SK-N-MC (cell line): Measurements from ENCODE around the gene ZNF764.
A peak's percentile ranks its signal among the peaks of the same experiment; 100 is the strongest.
"Not testable (repeated sequence)": the region's sequence is repeated elsewhere in the genome, so short reads cannot be mapped to it uniquely, and the experiment has no call there.

Source experiments
- DNase-seq: peaks from one replicate; pipeline ENCODE4 v3.0.0-alpha.2; 2011; ENCODE audit warnings: low read depth, low spot score
- H3K27ac ChIP-seq: fragments of 200-600 bp; sonication (generic); 2 replicates; pipeline ENCODE4 v1.5.1; 2016; ENCODE audit warnings: mixed run types
- H3K36me3 ChIP-seq: fragments of 200-600 bp; sonication (generic); 2 replicates; pipeline ENCODE4 v1.6.1; 2017; ENCODE audit warnings: antibody characterized with exemption, low read length, mixed read lengths; ENCODE audit not compliant: insufficient read depth
- H3K4me3 ChIP-seq: fragments of 200-600 bp; sonication (generic); 2 replicates; pipeline ENCODE4 v1.5.1; 2016
- H3K9ac ChIP-seq: fragments of 200-600 bp; sonication (generic); 2 replicates; pipeline ENCODE4 v1.8.0; 2017; ENCODE audit warnings: mixed run types, mixed read lengths; ENCODE audit not compliant: insufficient read length
- H3K9me3 ChIP-seq: fragments of 200-600 bp; sonication (generic); 2 replicates; pipeline ENCODE4 v1.6.1; 2017; ENCODE audit warnings: low read depth, mild to moderate bottlenecking, antibody characterized with exemption, low read length, moderate library complexity, mixed read lengths
- EZH2 ChIP-seq: fragments of 200-600 bp; sonication (generic); IDR thresholded peaks from one replicate; pipeline ENCODE4 v1.6.1; 2017; ENCODE audit warnings: antibody characterized with exemption
- FOXP2 ChIP-seq: optimal IDR thresholded peaks from 2 replicates; pipeline ENCODE3; 2011; ENCODE audit warnings: mild to moderate bottlenecking, moderate library complexity; ENCODE audit not compliant: insufficient read depth; ENCODE audit errors: extremely low read length, control extremely low read depth
- POLR2AphosphoS5 ChIP-seq: IDR thresholded peaks from 2 replicates; pipeline ENCODE4 v1.6.1; 2012; ENCODE audit warnings: mild to moderate bottlenecking, low read depth, low read length, borderline replicate concordance

Gene ZNF764

DNA sequence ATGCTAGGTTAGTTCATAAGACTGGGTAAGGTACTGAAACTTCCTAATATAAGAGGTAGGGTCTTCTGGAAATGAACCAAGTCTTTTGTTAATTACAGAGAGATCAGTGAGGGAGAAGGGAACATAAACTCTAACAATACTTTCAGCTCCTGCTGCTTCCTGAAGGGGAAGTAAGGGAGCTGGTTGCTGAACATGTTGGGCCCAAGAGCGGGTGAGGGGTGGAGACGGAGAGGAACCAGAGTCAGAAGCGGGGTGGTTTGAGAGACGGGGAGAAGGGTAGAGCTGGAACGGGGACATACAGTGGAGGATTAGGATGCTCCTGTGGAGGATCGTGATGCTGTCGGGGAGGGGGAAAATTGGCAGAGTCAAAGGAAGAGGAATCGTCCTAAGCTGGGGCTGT is 12.1 kb downstream of the ZNF764 start:
- no peak for TF ChIP-seq POLR2AphosphoS5
- no peak for TF ChIP-seq FOXP2
- no peak for TF ChIP-seq EZH2
- Histone ChIP-seq H3K4me3 (no peak overlapping the region), H3K9me3 (no peaks in the 10 kb centered on the region), H3K9ac (no peak overlapping the region), H3K27ac (no peak overlapping the region), H3K36me3 (no peaks in the 10 kb centered on the region)
- no peak for DNase-seq

DNA sequence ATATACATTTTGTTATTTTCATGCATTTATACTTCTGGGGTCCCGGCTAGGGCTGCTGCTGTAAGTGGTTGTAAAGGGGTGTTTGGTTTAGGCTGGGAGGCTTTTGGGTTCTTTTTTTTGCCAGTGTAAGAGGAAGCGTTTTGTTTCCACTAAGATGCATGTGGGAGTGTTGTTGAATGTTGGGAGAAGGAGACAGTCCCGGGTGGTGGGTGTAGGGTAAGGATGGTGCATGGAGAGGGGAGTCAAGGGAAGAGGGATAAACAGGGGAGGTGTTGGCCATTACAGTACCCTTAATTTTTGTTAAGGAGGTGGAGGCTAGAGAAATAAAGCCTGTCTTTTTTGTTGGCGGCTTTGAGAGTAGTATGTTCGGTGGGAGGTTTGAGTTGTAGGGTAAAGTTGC is 15.1 kb downstream of the ZNF764 start:
- TF ChIP-seq EZH2 (no peak), POLR2AphosphoS5 (no peak), FOXP2 (no peak)
- Histone ChIP-seq H3K9ac (no peak overlapping the region), H3K36me3 (no peaks in the 10 kb centered on the region), H3K4me3 (no peak overlapping the region), H3K27ac (no peak overlapping the region), H3K9me3 (no peaks in the 10 kb centered on the region)
- no peak for DNase-seq

DNA sequence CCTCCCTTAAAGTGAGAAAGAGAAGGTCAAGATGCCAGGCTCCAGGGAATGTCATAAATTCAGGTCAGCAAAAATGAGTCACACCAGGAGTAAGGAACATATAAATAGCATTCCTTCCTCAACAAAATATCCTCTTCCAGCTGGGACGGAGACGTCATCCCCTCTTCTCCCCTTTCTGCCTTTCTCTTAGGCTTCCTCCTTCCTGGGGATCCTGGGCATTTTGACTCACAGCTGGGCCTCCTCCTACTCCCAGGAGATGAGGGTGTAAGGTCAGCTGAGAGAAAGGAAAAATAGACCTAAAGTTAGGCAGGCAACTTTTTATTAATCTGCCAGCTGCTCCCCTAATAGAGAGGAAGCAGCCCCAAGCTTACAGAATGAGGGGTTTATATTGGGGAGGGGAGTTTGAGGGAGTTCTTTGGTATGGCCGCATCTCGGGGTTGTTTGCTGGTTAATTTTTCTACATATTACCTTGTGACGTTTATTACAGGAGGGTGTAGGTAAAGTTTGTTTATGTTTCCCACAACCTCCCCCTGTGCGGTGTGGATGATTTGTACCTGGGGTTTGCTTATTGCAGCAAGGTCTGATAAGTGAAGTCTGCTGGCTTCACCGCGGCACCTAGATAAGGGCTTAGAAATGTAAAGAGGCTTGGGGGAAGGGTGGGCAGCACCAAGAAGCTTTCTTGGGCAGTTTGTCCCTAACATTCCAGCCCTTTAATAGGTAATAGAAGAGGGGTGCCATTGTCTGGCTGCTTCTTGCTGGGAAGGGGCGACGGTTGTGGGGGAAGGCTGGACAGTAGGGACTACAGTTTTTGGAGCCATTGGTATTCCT is 16.5 kb downstream of the ZNF764 start:
- H3K36me3 ChIP-seq: no peaks in the 10 kb centered on the region
- no peak overlapping the region for H3K27ac ChIP-seq
- no peaks in the 10 kb centered on the region for H3K9me3 ChIP-seq
- H3K9ac ChIP-seq: no peak overlapping the region
- DNase-seq: no peak
- TF ChIP-seq FOXP2 (no peak), EZH2 (no peak)
- H3K4me3 ChIP-seq: no peak overlapping the region

DNA sequence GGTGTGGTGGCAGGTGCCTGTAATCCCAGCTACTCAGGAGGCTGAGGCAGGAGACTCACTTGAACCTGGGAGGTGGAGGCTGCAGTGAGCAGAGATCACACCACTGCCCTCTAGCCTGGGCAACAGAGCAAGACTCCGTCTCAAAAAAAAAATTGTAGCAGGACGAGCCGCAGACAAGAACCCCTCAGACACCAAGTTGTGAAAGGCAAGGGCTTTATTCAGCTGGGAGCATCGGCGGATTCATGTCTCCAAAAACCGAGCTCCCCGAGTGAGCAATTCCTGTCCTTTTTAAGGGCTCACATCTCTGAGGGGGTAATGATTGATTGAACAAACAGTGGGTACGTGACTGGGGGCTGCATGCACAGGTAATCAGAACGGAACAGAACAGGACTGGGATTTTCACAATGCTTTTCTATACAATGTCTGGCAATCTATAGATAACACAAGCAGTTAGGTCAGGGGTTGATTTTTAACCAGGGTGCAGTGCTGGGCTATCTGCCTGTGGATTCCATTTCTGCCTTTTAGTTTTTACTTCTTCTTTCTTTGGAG is 17.2 kb downstream of the ZNF764 start:
- H3K4me3 ChIP-seq, H3K27ac ChIP-seq, H3K9ac ChIP-seq, H3K36me3 ChIP-seq, H3K9me3 ChIP-seq, DNase-seq: not testable (repeated sequence)

GRCh38 chr16:30539986-30540526 is 18.1 kb downstream of the ZNF764 start:
- H3K4me3 ChIP-seq, H3K27ac ChIP-seq, DNase-seq, H3K9me3 ChIP-seq, H3K9ac ChIP-seq, H3K36me3 ChIP-seq: not testable (repeated sequence)

DNA sequence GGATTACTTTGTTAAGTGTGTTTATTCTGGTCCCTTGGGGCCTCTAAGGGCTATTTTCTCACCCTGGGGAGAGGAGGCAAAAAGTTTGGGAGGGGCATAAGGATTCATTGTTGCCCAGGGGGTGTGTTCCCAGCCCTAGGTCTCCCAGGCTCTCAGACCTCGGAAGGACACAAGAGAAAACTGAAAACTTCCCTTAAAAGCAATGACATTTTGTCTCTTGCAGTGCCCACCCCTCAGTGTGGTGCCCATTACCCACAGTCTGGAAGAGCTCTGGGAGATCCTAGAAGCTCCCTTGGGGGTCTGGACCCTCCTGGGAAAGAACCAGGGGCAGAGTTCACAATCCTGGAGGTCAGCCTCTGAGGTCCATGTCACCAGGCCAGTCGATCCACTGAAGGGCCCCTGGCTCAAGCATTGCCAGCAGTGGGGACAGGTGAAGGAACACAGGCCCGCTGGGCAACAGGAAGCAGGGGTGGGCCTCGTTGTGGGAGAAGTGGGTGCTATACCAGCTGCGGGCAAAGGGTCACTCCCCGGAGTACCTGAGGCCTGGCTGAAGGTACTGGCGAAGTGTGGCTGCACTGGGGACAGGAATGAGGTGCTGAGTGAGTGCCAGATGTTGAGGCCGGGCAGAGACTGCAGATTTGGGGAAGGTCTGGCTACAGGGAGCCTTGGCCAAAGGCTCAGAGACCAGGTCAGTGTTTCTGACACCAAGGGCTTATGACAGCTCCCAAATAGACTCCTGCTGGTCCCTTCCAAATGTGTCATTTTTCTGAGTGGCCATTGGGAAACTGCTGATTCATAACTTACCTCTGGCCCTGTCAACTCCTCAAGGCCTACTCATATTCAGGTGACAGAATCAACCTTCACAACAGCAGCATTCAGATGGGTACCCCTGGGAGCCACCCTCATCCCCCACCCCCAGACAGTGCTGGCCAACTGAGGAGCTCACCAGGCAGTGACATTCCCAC is 18.9 kb downstream of the ZNF764 start:
- Histone ChIP-seq H3K4me3 (no peak overlapping the region), H3K36me3 (no peaks in the 10 kb centered on the region), H3K9ac (no peak overlapping the region), H3K9me3 (no peaks in the 10 kb centered on the region), H3K27ac (no peak overlapping the region)
- TF ChIP-seq FOXP2: no peak
- no peak for TF ChIP-seq EZH2
- no peak for TF ChIP-seq POLR2AphosphoS5
- DNase-seq: no peak

GRCh38 chr16:30536391-30537024 is 21.7 kb downstream of the ZNF764 start:
- Histone ChIP-seq H3K27ac (peak overlapping the region; percentile 94; the same call in 1 of the 2 replicates), H3K4me3 (peak overlapping the region; percentile 100), H3K9ac (peak overlapping the region; percentile 99)
- H3K9me3 ChIP-seq, DNase-seq, H3K36me3 ChIP-seq: not testable (repeated sequence)

GRCh38 chr16:30535777-30536190 is 22.4 kb downstream of the ZNF764 start:
- DNase-seq: no peak
- peak overlapping the region; percentile 99 for H3K9ac ChIP-seq

More at GRCh38 chr16:30535777-30536190, 22.4 kb downstream of the ZNF764 start:
- TF ChIP-seq POLR2AphosphoS5 (no peak), EZH2 (no peak), FOXP2 (no peak)
- Histone ChIP-seq H3K9me3 (no peaks in the 10 kb centered on the region), H3K36me3 (peaks cover 6% of the 10 kb centered on the region; the same call in 1 of the 2 replicates), H3K4me3 (peak overlapping the region; percentile 100), H3K27ac (peak overlapping the region; percentile 94)
